Esophagus squamous epithelium (tissue), 5 donors: ENCODE measurements around the gene HPF1. TPM values are rescaled to one million over a fixed set of nuclear protein-coding genes. Genes with fewer than 3 reads are reported as not detected.

Experiments used
- DNase-seq: peaks from one replicate; lab custom pipeline; 2025; lab: John Stamatoyannopoulos, UW
- H3K27ac ChIP-seq, 4 donors: fragments of 200-600 bp; sonication (generic); one replicate each; pipeline ENCODE4 v1.5.1; 2016 to 2019; ENCODE audit warnings: mild to moderate bottlenecking in 1 of 4
- H3K27me3 ChIP-seq, 4 donors: fragments of 200-600 bp; sonication (generic); 1 replicate in 3 of 4; 2 replicates in 1 of 4; pipeline versions ENCODE4 v1.5.1 to v1.6.0; 2017 to 2021; ENCODE audit warnings: antibody characterized with exemption in 1 of 4
- H3K36me3 ChIP-seq, 3 donors: fragments of 200-600 bp; sonication (generic); one replicate each; pipeline ENCODE4 v1.5.1; 2016 to 2019
- H3K4me1 ChIP-seq, 3 donors: fragments of 200-600 bp; sonication (generic); one replicate each; pipeline ENCODE4 v1.5.1; 2017 to 2019
- H3K4me3 ChIP-seq, 4 donors: fragments of 200-600 bp; sonication (generic); 1 replicate in 3 of 4; 2 replicates in 1 of 4; pipeline ENCODE4 v1.5.1; 2016 to 2019; ENCODE audit warnings: mild to moderate bottlenecking in 2 of 4, moderate library complexity in 1 of 4
- H3K9me3 ChIP-seq, 3 donors: fragments of 200-600 bp; sonication (generic); one replicate each; pipeline ENCODE4 v1.5.1; 2016 to 2019
- POLR2A ChIP-seq, 4 donors: fragments of 450-650 bp; IDR thresholded peaks; one replicate each; pipeline ENCODE4 v1.6.1; 2017; ENCODE audit warnings: antibody characterized with exemption in 4 of 4, mild to moderate bottlenecking in 4 of 4, moderate library complexity in 3 of 4
- WGBS, 2 donors: methylation state at CpG; one replicate each; pipeline ENCODE4 v1.1.5; 2018; 5-methylcytosine and 5-hydroxymethylcytosine counted together
- intact Hi-C: fragments of 100-400 bp; cut with DNase I; formaldehyde crosslinking; loops from one replicate; pipeline ENCODE4 v1.15.0; 2022
- total RNA-seq, 4 donors: library from RNA; depleted of rRNA; stranded (reverse); fragments of >200 nt; gene quantifications; one replicate each; pipeline ENCODE4 v1.1.0, GENCODE V29; 2016
- TF ChIP-seq, protein P1 (sequence below), 6 experiments: fragments of 450-650 bp in 4 of 6; fragments of 200-600 bp in 2 of 6; sonication (generic) in 2 of 6; IDR thresholded peaks; one replicate each; pipeline ENCODE4 v1.5.1; 2016 to 2019; ENCODE audit warnings: antibody characterized with exemption in 6 of 6, mild to moderate bottlenecking in 4 of 6, moderate library complexity in 4 of 6
- donor health status: DM: yes; HTN: yes; CAD: no.

Gene HPF1
- total RNA-seq, 4 donors from 2014 or later, result 11.1 to 40.9 (median 17.1) TPM

DNA sequence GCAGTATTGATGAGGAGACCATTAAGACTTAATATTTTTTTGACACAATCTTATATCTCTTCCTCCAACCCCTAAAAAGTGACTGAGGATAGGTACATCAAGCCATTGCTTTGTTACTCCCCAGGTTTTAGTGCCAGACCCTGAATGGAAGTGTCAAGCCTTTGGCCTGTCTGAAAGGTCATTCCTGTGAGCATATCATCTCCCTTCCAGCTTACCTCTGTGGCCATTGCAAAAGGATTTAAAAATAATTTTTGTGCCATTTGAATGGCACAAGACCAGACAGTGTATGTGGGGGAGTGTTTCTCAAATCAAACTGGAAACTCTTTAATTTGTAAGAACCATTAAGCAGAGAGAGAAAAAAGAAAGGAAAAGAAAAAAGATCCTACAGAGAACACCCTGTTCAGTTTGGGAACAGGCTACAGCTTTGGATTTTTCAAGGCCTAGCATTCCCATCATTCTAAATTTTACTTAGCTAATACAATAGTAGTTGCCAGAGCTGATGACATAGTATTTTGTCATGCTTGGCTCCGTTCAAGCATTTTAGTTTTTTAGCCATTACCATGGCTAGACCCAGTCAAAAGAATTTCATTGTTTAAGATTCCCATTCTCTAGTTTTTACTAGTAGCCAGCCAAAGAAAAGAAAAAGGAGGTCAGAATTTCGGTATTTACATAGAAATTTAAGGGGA is 49.6 kb downstream of the HPF1 start:
- Histone ChIP-seq H3K4me3 (no peak overlapping the region), H3K27me3 (no peaks in the 10 kb centered on the region), H3K9me3 (no peaks in the 10 kb centered on the region), H3K27ac (no peak overlapping the region), H3K36me3 (peaks cover 0 to 75% (median 3%) of the 10 kb centered on the region in 3 donors), H3K4me1 (no peaks in the 10 kb centered on the region)
- intact Hi-C loops, result no loop called here
- WGBS, 2 donors, result 58 to 60% methylated on average over 2 of the region's 2 CpGs
- TF ChIP-seq, protein P1, sequence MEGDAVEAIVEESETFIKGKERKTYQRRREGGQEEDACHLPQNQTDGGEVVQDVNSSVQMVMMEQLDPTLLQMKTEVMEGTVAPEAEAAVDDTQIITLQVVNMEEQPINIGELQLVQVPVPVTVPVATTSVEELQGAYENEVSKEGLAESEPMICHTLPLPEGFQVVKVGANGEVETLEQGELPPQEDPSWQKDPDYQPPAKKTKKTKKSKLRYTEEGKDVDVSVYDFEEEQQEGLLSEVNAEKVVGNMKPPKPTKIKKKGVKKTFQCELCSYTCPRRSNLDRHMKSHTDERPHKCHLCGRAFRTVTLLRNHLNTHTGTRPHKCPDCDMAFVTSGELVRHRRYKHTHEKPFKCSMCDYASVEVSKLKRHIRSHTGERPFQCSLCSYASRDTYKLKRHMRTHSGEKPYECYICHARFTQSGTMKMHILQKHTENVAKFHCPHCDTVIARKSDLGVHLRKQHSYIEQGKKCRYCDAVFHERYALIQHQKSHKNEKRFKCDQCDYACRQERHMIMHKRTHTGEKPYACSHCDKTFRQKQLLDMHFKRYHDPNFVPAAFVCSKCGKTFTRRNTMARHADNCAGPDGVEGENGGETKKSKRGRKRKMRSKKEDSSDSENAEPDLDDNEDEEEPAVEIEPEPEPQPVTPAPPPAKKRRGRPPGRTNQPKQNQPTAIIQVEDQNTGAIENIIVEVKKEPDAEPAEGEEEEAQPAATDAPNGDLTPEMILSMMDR (IDR thresholded peaks at IDR 0.05), result no peak
- no peak for TF ChIP-seq POLR2A (IDR thresholded peaks at IDR 0.05)
- DNase-seq, result no peak

DNA sequence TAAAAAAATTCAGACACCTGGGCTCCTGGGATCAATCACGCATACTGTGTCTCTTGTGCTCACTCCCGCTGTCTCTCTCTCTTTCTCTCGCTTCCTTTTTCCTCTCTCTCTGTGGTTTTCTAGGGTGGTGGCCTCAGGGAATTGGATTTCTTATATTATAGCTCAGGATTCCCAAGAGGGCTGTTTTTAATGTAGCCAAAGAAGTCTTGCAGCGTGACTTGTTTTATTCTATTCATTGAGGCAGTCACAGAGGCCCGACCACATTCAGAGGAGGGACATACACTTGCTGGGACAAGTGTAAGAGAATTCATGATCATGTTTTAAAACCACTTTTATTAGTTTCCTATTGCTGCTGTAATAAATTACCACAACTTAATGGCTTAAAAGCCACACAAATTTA is 59.4 kb downstream of the HPF1 start:
- Histone ChIP-seq H3K9me3 (no peaks in the 10 kb centered on the region), H3K36me3 (peaks cover 0 to 89% (median 6%) of the 10 kb centered on the region in 3 donors), H3K4me1 (no peaks in the 10 kb centered on the region), H3K27me3 (no peaks in the 10 kb centered on the region), H3K27ac (no peak overlapping the region), H3K4me3 (no peak overlapping the region)
- WGBS, 2 donors, result 87 to 96% methylated on average over 5 of the region's 5 CpGs
- TF ChIP-seq, protein P1 (IDR thresholded peaks at IDR 0.05), result no peak
- no peak for TF ChIP-seq POLR2A (IDR thresholded peaks at IDR 0.05)
- intact Hi-C loops, result no loop called here
- DNase-seq, result no peak

DNA sequence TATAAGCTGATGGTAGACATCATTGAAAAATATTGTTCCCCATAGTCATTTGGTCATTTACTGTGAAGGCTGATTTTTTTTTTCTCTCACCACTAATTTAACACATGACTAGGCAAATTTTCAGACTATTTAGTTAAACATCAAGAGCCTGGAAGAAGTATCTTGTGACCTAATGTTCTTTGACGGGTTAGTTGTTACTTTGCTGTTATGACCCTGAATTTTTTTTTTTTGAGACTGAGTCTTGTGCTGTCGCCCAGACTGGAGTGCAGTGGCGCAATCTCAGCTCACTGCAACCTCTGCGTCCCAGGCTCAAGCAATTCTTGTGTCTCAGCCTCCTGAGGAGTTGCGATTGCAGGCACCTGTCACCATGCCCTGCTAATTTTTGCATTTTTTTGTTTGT is 67.0 kb downstream of the HPF1 start:
- Histone ChIP-seq H3K4me1 (no peaks in the 10 kb centered on the region), H3K36me3 (peaks cover 0 to 86% (median 6%) of the 10 kb centered on the region in 3 donors), H3K27ac (no peak overlapping the region), H3K27me3 (no peaks in the 10 kb centered on the region), H3K9me3 (no peaks in the 10 kb centered on the region), H3K4me3 (no peak overlapping the region)
- TF ChIP-seq, protein P1 (IDR thresholded peaks at IDR 0.05), result no peak
- no peak for DNase-seq
- WGBS, 2 donors, result 93 to 94% methylated on average over 5 of the region's 5 CpGs
- intact Hi-C loops, result no loop called here

DNA sequence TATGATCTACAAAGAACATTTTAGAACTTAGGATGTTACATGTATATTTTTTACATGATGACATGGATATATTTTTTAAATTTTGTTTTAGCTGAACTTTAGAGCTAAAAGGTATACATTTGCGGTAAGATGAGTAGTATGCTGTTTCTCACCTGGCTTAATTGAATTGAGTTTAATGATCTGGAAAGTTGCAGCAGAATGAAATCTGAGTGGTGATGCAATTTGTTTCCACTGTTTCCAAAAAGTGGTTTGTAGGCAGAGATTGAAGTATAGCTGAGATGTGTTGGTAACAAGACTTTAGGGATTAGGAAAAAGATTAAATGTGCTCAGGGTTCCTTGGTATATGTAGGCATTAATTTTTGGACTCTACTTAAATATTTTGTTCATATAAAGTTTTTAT is 68.1 kb downstream of the HPF1 start:
- 89 to 94% methylated on average over 1 of the region's 1 CpG for WGBS, 2 donors
- DNase-seq, result no peak
- Histone ChIP-seq H3K27me3 (no peaks in the 10 kb centered on the region), H3K9me3 (no peaks in the 10 kb centered on the region), H3K4me3 (no peak overlapping the region), H3K27ac (no peak overlapping the region), H3K36me3 (peaks cover 0 to 84% (median 4%) of the 10 kb centered on the region in 3 donors), H3K4me1 (no peaks in the 10 kb centered on the region)
- intact Hi-C loops, result no loop called here
- TF ChIP-seq POLR2A (IDR thresholded peaks at IDR 0.05), result no peak
- TF ChIP-seq, protein P1 (IDR thresholded peaks at IDR 0.05), result no peak

DNA sequence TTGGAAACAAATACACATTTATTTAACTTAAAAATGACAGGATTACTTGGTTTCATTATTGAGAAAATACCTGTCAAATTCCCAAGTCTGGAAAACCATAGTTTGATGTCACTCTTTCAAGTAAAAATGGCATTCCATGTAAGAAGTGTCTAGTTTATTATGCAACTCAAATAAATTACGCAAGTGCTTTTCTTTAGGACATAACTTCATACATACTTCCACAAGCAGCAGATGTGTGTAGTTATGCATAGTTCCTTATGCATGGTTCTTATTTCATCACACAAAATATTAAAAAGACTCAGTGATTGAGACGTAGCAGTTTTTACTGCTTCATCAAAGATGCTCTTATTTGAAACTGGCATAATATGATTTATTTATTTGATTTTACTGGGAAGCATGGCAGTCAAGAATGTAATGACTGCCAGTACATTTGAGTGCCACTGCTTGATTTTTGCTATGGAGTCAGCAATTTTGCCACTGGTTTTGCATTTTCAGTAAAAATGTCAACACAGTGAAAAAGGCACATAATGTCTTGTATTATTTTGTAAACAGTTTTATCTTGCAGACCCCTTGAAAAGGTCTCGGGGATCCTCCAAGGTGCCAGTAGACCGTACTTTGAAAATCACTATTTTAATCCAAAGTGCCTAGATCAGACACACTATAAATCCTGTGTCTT is 75.2 kb downstream of the HPF1 start:
- no peak for DNase-seq

More for the DNA sequence above, 75.2 kb downstream of the HPF1 start:
- H3K27ac ChIP-seq, result no peak overlapping the region
- no peaks in the 10 kb centered on the region for H3K9me3 ChIP-seq
- TF ChIP-seq, protein P1 (IDR thresholded peaks at IDR 0.05), result no peak
- no peak for TF ChIP-seq POLR2A (IDR thresholded peaks at IDR 0.05)
- intact Hi-C loops, result no loop called here
- H3K36me3 ChIP-seq, result peaks cover 0 to 55% (median 0%) of the 10 kb centered on the region in 3 donors
- no peaks in the 10 kb centered on the region for H3K4me1 ChIP-seq
- no peak overlapping the region for H3K4me3 ChIP-seq
- H3K27me3 ChIP-seq, result no peaks in the 10 kb centered on the region
- WGBS, 2 donors, result 88 to 96% methylated on average over 4 of the region's 4 CpGs
